Left ventricle myocardium superior (tissue), 1 donor: ENCODE measurements around the gene SCN9A. TPM values are rescaled to one million over a fixed set of nuclear protein-coding genes. Genes with fewer than 3 reads are reported as not detected.
"Not testable (repeated sequence)": the region's sequence is repeated elsewhere in the genome, so short reads cannot be mapped to it uniquely, and the experiment has no call there.

ENCODE experiments used
- ATAC-seq: fragments of 200-7000 bp; cut with Tn5 transposase; one replicate; pipeline ENCODE4 v1.9.1; 2020; ENCODE audit warnings: mild to moderate bottlenecking, moderate library complexity
- DNase-seq: peaks from one replicate; pipeline ENCODE4 v3.0.0-alpha.2; 2020
- intact Hi-C: fragments of 100-400 bp; cut with micrococcal nuclease; formaldehyde crosslinking; loops from one replicate; pipeline ENCODE4 v1.11.0; 2022
- total RNA-seq: library from RNA; stranded (reverse); fragmentation: NEBNext Ultra II Directional; extraction: Animal tissue kit (Norgen Biotek cat#: 25700); gene quantifications from one replicate; pipeline ENCODE4 v1.2.1, GENCODE V29; 2021
- donor health status: DM: no; HTN: yes; CAD: no; lungs with severe emphysema.

The SCN9A gene
- total RNA-seq, 1 donor from 2014 or later: 1.3 TPM

DNA sequence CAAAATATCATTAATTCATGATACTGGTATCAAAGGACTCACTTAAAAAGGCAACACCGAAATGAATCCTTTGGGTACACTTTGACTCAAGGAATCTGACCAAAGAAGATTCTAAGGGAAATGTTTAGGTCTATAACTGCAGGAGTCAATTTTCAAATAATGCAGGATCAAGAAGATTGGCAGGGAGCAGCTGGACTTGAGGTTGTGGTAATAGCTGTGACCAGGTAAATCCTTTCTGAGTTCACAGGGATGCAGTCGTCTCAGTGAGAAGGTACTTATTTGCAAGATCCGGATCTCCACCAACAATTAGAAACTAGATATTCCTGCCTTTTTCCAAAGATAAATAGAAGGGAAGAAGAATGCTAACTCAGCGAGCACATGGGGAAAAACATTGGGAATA, 96.9 kb downstream of the SCN9A start:
- no peak for DNase-seq
- ATAC-seq: no peak
- intact Hi-C loops: no loop called here

DNA sequence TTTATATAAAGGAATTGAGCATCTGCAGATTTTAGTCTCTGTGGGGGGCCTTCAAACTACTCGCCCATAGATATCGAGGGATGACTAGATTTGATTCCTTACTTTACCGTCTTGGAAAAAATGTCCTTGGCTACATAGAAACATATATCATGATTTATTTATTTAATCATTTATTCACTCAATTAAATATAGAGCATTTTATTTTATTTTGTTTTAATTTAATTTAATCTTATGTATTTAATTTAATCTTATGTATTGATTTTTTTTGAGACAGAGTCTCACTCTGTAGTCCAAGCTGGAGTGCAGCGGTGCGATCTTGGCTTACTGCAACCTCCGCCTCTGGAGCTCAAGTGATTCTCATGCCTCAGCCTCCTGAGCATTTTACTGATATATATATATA, 105.4 kb downstream of the SCN9A start:
- DNase-seq: no peak
- intact Hi-C loops: no loop called here
- no peak for ATAC-seq

DNA sequence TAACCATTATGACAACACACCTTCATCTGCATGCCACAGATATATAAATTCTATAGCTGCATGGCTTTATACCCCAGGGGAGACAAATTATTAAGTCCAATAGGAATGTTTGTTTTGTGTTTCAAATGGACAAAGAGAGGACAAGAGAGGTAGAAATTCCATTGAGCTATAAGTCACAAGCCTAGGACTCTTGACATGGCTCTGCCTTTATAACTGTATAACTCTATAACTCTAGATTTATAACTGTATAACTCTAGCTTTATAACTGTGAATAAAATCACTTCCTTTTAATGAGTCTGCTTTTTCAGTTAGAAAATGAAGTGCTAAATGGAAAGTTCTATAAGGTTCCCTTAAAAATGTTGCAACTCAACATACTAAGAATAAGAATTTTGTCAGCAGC, 106.4 kb downstream of the SCN9A start:
- no peak for DNase-seq
- intact Hi-C loops: no loop called here
- ATAC-seq: no peak

DNA sequence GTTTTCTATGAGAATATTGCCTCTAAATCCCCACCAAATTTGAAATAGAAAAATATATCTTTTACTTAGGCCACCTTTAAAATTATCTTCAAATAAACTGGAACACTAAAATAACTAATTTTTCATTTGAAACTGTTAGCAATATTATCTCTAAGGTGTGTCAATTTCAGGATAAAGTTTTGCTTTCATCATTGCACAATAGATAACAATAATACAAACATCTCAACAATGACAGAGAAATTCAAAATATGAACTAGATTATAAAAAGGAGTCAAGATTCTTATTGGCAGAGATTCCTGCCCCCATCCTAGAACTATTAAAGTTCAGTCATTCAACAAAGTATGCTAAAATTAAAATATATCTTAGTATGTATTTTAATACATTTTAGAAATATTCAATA, 117.9 kb downstream of the SCN9A start:
- DNase-seq (no peak), ATAC-seq (no peak)
- intact Hi-C loops: no loop called here

DNA sequence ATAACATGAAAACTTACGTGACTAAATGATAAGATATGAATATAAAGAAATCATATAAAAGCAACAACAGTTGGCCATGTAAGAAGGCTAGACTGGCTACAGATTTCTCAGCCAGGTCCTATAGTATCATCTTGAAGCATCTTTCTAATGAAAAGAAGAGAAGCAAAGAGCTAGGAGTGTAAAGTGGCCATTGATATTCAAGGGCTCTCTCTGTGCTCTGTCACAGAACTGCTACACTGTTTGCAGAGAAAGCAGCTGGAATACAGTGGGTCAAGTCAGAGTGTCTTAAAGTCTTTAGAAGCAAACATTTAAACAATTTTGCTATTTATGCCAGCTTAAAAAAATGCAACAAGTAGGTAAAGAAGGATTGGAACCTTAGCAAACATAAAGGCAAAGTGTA, 118.8 kb downstream of the SCN9A start:
- intact Hi-C loops: no loop called here
- DNase-seq (no peak), ATAC-seq (no peak)

DNA sequence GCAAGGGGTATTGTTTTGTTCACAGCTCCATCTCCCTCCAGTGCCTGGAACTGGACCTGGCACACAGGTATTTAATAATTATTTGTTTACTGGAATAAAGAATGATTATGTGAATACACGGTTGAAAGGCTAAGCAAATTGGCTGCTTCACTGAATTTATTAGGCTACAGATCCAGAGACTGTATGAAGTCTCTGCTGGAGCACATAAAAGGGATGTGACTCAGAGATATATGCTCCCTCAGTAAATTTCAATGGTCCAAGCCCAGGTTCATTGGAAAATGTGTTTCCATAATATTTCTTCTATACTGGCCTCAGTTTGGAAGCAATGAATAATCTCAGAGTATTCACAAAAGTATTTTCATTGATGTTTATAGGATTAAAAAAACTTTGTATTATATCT, 126.4 kb downstream of the SCN9A start:
- no peak for ATAC-seq
- intact Hi-C loops: no loop called here

DNA sequence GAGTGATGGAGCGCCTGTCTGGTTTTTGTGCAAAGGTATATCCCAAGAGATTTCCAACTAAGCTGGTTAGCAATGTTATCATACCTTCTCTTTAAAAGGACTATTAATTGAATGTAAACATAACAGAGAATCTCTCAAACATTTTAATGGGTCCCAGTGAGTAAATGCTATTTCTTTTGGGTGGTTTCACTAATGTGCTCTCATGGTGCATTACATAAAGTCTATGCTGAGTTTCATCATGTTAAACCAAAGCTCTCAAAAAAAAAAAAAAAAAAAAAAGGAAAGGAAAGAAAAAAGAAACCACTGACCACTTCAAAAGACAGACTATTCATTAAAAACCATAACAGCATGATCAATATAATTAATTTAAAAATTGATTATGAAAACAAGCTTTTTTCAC, 128.8 kb downstream of the SCN9A start:
- DNase-seq: no peak
- intact Hi-C loops: no loop called here

More for the DNA sequence above, 126.4 kb downstream of the SCN9A start:
- DNase-seq: no peak

DNA sequence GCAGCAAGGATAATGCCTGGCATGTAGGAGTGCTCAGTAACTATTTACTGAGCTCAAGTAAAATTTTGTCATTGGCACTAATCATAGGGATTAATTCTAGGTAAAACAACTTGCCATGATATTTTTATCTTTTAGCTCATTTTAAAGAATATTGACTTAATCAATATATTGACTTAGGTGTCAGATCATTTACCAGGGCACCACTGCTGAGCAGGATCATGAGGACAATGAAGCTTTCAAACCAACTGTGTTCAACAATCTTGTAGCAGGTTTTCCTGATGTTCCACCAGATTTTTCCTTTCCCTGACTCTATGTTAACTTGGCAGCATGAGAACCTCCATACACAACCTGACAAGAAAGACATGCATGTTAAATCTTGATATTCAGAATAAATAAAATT, 133.4 kb downstream of the SCN9A start:
- DNase-seq (no peak), ATAC-seq (no peak)
- intact Hi-C loops: no loop called here

More for the DNA sequence above, 128.8 kb downstream of the SCN9A start:
- no peak for ATAC-seq

DNA sequence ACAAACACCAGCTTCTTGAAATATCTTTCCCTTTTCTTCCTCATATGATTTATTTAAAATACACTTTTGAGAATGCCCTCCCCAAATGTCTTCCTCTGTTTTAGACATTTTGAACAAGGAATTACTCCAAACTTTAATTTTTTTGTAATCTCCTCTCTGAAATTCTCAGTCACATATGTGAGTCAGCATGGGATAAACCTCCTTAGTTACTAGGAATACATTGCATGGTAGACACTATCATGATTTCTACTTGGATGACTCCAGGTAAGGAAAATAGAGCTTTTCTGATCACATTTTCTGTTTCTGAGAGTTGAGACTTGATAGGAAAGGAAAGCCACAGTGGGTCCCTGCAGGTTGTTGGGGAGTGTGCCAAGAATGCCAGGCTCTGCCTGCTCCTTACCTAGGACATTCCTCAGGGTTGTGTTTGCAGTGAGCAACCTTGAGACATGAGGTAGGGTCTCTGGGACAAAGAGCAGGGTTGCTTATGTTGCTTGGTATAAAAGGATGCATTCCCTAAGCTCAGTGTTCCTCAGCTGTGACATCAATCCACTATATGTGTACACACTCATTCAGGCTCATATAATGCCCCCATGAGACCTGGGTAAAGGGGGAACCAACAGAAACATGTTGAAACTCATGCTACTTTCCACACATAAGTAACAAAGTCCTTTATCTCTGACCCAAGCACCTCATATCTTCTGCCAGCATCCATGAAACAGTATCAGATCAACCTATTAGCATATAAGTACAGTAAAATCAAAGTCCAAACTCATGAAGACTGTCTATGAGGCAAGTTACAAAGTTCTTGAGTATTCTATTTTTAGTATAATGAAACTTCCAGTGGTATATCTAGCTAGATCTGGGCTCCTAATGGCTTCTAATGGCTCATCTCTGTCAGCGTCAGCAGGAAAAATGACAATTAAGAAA, 135.1 kb downstream of the SCN9A start:
- ATAC-seq (no peak), DNase-seq (no peak)
- intact Hi-C loops: no loop called here

DNA sequence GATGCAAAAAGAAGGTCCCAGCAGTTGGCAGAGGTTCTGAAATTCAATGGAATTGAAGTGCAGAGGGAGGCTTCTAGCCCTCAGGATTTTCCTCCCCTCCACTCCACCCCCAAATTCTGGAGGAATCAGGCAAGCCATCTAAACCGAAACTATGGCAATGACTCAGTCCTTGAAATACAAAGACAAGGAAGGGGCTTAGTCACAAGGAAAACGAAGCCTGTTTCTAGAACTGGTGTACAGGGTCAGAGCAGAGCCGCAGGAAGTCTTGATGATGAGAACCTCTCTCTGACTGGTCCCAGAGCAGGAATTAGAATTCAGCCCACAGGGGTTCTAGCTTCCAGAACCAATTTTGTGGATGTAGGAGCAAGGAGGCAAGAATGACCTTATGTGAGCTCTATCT, 136.2 kb downstream of the SCN9A start:
- DNase-seq: no peak
- ATAC-seq: no peak

DNA sequence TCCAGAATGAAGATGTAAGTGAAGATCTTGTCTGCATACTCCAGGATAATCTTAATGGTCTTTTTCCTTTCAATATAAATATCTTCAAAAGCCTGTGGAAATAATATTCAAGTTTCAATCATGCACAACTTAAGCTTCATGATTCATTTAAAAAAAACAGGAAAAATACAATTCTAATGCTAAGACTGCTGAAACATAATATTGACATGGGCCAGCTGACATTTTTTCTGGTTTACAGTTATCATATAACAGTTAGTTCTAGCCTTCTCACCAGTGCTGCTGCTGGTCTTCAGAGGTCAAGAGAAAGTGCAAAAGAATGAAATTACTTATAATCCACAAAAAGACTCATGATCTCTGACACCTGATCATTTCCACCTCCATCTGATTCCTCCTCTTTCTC, 137.6 kb downstream of the SCN9A start:
- no peak for DNase-seq
- no peak for ATAC-seq
- intact Hi-C loops: no loop called here

More for the DNA sequence above, 136.2 kb downstream of the SCN9A start:
- intact Hi-C loops: no loop called here

DNA sequence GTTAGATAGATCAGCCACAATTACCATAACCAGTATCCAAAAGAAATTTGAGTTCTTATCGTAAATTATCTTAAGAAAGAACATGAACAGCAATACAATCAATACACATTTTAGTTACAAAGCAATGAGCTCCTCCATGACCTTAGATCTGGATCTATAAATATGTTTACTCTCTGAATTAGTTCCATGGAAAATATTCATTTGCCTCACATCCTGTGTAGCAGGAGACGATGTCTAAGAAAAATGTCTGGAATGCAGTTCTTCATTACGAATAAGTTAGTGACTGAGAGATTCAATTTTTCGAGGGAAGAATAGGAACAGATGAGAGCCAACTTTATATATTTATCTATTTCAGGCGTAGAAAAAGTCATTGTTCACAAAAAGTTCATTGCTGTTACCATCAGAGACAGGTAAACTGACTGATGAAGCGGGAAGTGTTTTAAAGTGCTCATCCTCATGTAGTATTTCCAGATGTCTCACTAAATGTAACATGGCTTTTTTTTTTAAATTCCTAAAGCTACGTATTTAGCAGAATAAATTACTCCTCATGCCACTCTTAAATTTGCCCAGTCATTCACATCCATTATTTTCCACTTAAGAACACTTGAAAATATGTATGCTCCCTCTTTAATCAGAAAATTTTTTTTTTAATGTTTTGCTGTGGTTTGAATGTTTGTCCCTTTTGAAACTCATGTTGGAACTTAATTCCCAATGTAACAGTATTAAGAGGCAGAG, 141.5 kb downstream of the SCN9A start:
- ATAC-seq (no peak), DNase-seq (no peak)
- intact Hi-C loops: no loop called here

DNA sequence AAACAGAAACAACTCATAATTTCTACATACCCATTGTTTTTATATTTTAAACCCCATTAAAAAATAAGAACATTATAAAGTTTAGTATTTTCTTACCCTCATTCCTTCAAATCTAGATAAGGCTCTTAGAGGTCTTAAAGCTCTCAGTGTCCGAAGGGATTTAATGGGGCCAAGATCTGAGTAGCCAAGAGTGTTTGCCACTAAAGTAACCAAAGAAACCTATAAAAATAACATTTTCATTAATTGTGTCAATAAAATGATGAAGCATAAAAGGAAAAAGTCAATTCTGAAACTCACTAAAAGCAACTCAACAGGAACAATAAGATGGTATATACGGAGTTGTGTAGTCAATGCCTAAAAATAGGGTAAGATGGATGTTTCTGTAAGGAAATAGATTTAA, 142.5 kb downstream of the SCN9A start:
- ATAC-seq (no peak), DNase-seq (no peak)
- intact Hi-C loops: no loop called here

DNA sequence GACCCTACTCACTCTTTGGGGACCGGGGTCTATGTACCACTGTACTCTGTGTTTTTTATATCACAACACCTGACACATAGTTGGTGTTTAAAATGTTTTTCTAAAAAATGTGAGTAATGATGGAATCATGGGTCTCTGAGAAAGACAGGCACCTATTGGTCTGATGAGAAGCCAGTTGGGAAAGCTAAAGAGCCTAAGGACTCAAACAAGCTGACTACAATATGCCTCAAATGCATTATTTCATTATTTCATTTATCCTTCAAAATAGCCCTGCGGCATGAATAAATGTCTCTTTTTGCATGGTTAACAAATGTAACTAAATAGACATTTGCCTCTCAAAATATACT, 145.0 kb downstream of the SCN9A start:
- ATAC-seq (no peak), DNase-seq (no peak)
- intact Hi-C loops: no loop called here

DNA sequence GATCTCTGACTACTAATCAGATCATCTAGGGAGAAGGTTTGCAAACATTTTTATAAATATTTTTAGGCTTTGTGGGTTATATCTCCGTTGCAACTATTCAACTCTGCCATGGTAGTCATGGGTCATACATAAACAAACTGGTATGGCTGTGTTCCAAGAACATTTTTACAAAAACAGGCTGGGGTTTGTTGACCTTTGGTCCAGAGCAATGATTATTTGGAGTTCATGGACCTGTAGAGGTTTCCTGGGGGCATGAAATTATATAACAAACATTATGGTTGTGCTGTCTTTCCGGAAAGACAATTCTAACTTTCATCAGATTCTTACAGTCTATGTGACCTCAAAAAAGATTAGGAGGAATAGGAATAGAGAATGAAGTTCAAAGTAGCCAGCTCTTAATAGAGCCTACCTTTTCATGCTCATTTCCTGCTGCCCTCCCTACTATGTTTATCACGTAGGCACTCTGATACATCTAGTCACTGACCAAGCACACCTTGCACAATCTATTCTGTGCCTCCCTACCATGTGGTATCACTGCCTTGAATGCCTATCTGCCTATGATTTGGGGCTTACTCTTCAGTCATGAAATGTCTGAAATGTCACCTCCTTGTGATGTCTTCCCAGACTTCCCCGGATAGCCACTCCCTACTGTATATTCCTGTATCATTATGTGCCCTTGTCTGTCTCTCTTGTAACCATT, 145.6 kb downstream of the SCN9A start:
- DNase-seq: no peak
- no peak for ATAC-seq
- intact Hi-C loops: no loop called here

DNA sequence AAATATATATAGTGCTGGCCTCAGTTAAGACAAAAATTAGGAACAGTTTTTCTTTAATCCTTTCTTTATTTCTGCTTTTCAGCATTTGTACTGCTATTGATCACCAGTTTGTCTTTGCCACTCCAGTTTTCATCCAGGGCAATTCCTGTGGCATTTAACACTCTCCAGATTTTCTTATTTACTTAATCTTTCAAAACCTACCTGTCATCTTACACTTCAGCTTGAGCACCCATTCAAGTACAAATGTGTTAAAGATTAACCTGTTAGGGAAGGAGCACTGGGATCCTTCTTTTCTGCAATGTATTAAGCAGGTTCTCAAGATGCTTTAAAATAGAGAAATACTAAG, 146.1 kb downstream of the SCN9A start:
- intact Hi-C loops: no loop called here
- DNase-seq: no peak
- ATAC-seq: no peak

DNA sequence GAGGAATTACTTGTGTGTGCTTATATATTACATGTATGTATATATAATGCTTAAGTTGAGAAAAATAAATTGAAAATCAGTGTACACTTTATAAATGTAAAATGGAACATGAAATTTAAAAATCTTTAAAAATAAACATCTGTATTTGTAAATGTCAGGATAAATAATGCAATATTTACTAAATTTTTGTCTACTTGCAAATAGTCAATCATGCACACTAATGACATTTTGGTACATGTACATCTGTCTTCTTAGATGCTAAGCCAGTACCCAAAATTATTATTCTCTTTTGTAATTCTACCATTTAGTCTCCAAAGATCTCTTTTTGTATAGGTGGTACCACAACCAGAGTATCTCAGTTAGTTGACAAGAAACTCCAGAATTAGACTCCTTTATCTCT, 151.5 kb downstream of the SCN9A start:
- intact Hi-C loops: no loop called here
- no peak for ATAC-seq
- no peak for DNase-seq

DNA sequence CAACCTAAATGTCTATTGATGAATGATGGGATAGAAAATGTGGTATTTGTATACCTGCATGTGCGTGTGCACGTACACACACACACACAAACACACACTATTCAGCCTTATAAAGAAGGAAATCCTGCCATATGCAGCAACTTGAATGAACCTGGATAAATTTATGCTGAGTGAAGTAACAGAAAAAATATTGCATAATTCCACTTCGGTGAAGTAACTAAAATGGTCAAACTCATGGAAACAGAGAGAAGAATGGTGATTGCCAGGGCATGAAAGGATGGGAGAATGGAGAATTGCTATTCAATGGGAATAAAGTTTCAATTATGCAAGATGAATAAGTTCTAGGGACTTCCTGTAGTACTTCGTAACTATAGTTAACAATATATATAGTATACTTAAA, 152.4 kb downstream of the SCN9A start:
- intact Hi-C loops: no loop called here
- no peak for ATAC-seq
- DNase-seq: no peak

DNA sequence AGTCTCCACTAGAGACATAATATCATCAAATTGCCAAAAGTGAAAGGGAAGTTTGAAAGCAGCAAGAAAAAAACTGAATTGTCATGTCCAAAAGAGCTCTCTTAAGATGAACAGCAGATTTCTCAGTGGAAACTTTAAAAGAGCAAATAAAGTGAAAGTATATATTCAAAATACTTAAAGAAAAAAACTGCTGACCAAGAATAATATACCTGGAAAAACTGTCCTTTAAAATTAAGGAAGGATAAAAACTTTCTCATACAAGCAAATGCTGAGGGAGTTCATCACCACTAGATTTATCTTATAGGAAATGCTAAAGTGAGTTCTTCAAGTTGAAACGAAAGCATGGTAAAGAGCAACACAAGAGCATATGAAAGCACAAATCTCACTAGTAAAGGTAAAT, 164.7 kb downstream of the SCN9A start:
- DNase-seq (no peak), ATAC-seq (no peak)
- intact Hi-C loops: no loop called here

DNA sequence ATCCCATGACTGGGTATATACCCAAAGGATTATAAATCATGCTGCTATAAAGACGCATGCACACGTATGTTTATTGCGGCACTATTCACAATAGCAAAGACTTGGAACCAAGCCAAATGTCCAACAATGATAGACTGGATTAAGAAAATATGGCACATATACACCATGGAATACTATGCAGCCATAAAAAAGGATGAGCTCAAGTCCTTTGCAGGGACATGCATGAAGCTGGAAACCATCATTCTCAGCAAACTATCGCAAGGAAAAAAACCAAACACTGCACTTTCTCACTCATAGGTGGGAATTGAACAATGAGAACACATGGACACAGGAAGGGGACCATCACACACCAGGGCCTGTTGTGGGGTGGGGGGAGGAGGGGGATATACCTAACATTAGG, 165.8 kb downstream of the SCN9A start:
- DNase-seq, ATAC-seq, intact Hi-C loops: not testable (repeated sequence)
